PC-9 (cell line): ENCODE data around the gene FBXL15. TPM values are rescaled to one million over a fixed set of nuclear protein-coding genes. Genes with fewer than 3 reads are reported as not detected.

Source experiments
- BruUV-seq: library from RNA; stranded (reverse); fragments of 400-500 nt; replicated peaks from 2 replicates; lab custom pipeline; 2021; lab: Mats Ljungman, UMichigan
- CTCF ChIA-PET: fragments of 300-600 bp; sonication (Branson Sonifier 250); formaldehyde crosslinking; loops from one replicate; lab custom pipeline; 2022; ENCODE audit warnings: antibody characterized with exemption; lab: Charles Lee
- POLR2A ChIA-PET: fragments of 300-600 bp; sonication (Branson Sonifier 250); formaldehyde crosslinking; loops from one replicate; lab custom pipeline; 2022; ENCODE audit warnings: antibody characterized with exemption; ENCODE audit not compliant: unreplicated experiment; lab: Charles Lee
- DNase-seq, 2 experiments: peaks; one replicate each; pipeline versions ENCODE4 v3.0.0 to v3.0.0-alpha.2; 2015 to 2022; ENCODE audit warnings: mixed read lengths in 1 of 2
- H2AFZ ChIP-seq: fragments of 200-600 bp; sonication (generic); 2 replicates; pipeline ENCODE4 v1.8.1; 2017; ENCODE audit warnings: antibody characterized with exemption
- H3F3A ChIP-seq: fragments of 200-600 bp; sonication (generic); 2 replicates; pipeline ENCODE4 v1.8.1; 2017; ENCODE audit warnings: antibody characterized with exemption, mild to moderate bottlenecking, low read depth; ENCODE audit not compliant: insufficient read depth
- H3K27ac ChIP-seq: fragments of 200-600 bp; sonication (generic); 2 replicates; pipeline ENCODE4 v1.6.1; 2016; ENCODE audit warnings: mixed run types
- H3K27me3 ChIP-seq: fragments of 200-600 bp; sonication (generic); 2 replicates; pipeline ENCODE4 v1.6.1; 2016; ENCODE audit warnings: low read depth, mixed run types; ENCODE audit not compliant: insufficient read depth
- H3K36me3 ChIP-seq: fragments of 200-600 bp; sonication (generic); 2 replicates; pipeline ENCODE4 v1.6.1; 2016; ENCODE audit warnings: low read depth, mixed run types
- H3K4me1 ChIP-seq: fragments of 200-600 bp; sonication (generic); replicated peaks from 2 replicates; pipeline ENCODE4 v1.6.1; 2016; ENCODE audit warnings: mixed run types; ENCODE audit not compliant: insufficient read depth
- H3K4me2 ChIP-seq: fragments of 200-600 bp; sonication (generic); 2 replicates; pipeline ENCODE4 v1.6.1; 2017; ENCODE audit warnings: mixed run types
- H3K4me3 ChIP-seq: fragments of 200-600 bp; sonication (generic); 2 replicates; pipeline ENCODE4 v1.6.1; 2016; ENCODE audit warnings: mixed run types
- H3K79me2 ChIP-seq: fragments of 200-600 bp; sonication (generic); 2 replicates; pipeline ENCODE4 v1.6.1; 2017; ENCODE audit warnings: low read depth, mixed run types
- H3K9me2 ChIP-seq: fragments of 200-600 bp; sonication (generic); 2 replicates; pipeline ENCODE4 v1.8.1; 2017; ENCODE audit warnings: mild to moderate bottlenecking; ENCODE audit not compliant: insufficient read depth
- H3K9me3 ChIP-seq: fragments of 200-600 bp; sonication (generic); 2 replicates; pipeline ENCODE4 v1.8.1; 2016; ENCODE audit warnings: low read depth; ENCODE audit not compliant: insufficient read depth
- H4K20me1 ChIP-seq: fragments of 200-600 bp; sonication (generic); 2 replicates; pipeline ENCODE4 v1.8.1; 2017; ENCODE audit not compliant: insufficient read depth
- CTCF ChIP-seq: fragments of 200-600 bp; sonication (generic); conservative IDR thresholded peaks from 2 replicates; pipeline ENCODE4 v1.6.1; 2017; ENCODE audit warnings: mixed run types, antibody characterized with exemption, mild to moderate bottlenecking, moderate library complexity
- EZH2 ChIP-seq: fragments of 200-600 bp; sonication (generic); IDR thresholded peaks from 2 replicates; pipeline ENCODE4 v1.8.0; 2017; ENCODE audit warnings: antibody characterized with exemption, low read depth
- intact Hi-C: fragments of 100-400 bp; cut with micrococcal nuclease; formaldehyde crosslinking; loops from one replicate; pipeline ENCODE4 v1.10.0; 2022; ENCODE audit not compliant: unreplicated experiment
- total RNA-seq: library from RNA; stranded (reverse); gene quantifications from 2 replicates; pipeline ENCODE4 v1.2.3, GENCODE V29; 2021

FBXL15 gene
- total RNA-seq, 1 experiment from 2014 or later = 6.2 TPM

GRCh38 chr10:102455893-102456471 is 35.3 kb downstream of the FBXL15 start:
- CTCF ChIA-PET = no interaction called here
- intact Hi-C loops = no loop called here
- no peak overlapping the region for H3K4me3 ChIP-seq
- no peak overlapping the region for H3K4me2 ChIP-seq
- peak overlapping the region; percentile 41; the same call in 1 of the 2 replicates for H3K27ac ChIP-seq
- no peak for DNase-seq
- POLR2A ChIA-PET = no interaction called here
- H3K4me1 ChIP-seq = peaks cover 13% of the 10 kb centered on the region
- H2AFZ ChIP-seq = no peak overlapping the region
- peaks cover 18% of the 10 kb centered on the region for H3K79me2 ChIP-seq
- H3K9me3 ChIP-seq = no peaks in the 10 kb centered on the region
- no peaks in the 10 kb centered on the region for H3K36me3 ChIP-seq
- BruUV-seq = no TSS peak
- TF ChIP-seq CTCF (no peak), EZH2 (no peak)
- peaks cover 7% of the 10 kb centered on the region; the same call in 1 of the 2 replicates for H3F3A ChIP-seq
- H3K27me3 ChIP-seq = no peaks in the 10 kb centered on the region
- H4K20me1 ChIP-seq = no peaks in the 10 kb centered on the region
- H3K9me2 ChIP-seq = no peaks in the 10 kb centered on the region

GRCh38 chr10:102457591-102458150 is 37.0 kb downstream of the FBXL15 start:
- CTCF ChIA-PET = no interaction called here
- Histone ChIP-seq H3K4me2 (no peak overlapping the region), H3K27me3 (no peaks in the 10 kb centered on the region), H4K20me1 (no peaks in the 10 kb centered on the region), H2AFZ (no peak overlapping the region), H3K27ac (no peak overlapping the region), H3K36me3 (no peaks in the 10 kb centered on the region), H3K4me3 (no peak overlapping the region), H3K9me3 (no peaks in the 10 kb centered on the region), H3F3A (peaks cover 5% of the 10 kb centered on the region; the same call in 1 of the 2 replicates), H3K9me2 (no peaks in the 10 kb centered on the region), H3K4me1 (peaks cover 5% of the 10 kb centered on the region; the same call in 1 of the 2 replicates), H3K79me2 (0 out of 2 replicates have a peak, but pooled peaks cover 5% of the 10 kb centered on the region)
- no TSS peak for BruUV-seq
- intact Hi-C loops = no loop called here
- no peak for DNase-seq
- no peak for TF ChIP-seq CTCF
- no peak for TF ChIP-seq EZH2
- POLR2A ChIA-PET = no interaction called here

DNA sequence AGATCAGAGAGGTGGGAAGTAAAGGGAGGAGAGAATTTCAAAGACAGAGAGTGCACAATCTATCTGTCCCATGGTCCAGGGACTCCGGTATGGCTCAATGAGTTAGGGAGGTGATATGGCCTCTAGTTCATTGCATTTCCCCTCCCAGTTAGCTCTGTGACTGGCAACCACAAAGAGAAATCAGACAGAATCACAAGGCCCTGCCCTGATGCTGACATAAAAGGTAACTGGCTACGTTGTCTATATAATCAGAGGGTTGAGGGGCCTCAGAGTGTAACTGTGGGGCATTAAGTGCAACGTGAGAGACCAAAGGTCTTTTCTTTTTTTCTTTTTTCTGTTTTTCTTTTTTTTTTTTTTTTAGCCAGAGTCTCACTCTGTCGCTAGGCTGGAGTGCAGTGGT is 38.0 kb downstream of the FBXL15 start:
- Histone ChIP-seq H3K9me3 (no peaks in the 10 kb centered on the region), H4K20me1 (no peaks in the 10 kb centered on the region), H3K27ac (no peak overlapping the region), H3K4me1 (no peaks in the 10 kb centered on the region), H3F3A (no peaks in the 10 kb centered on the region), H3K79me2 (no peaks in the 10 kb centered on the region), H3K9me2 (no peaks in the 10 kb centered on the region), H3K4me3 (no peak overlapping the region), H2AFZ (no peak overlapping the region), H3K4me2 (no peak overlapping the region), H3K36me3 (no peaks in the 10 kb centered on the region), H3K27me3 (no peaks in the 10 kb centered on the region)
- intact Hi-C loops = no loop called here
- no TSS peak for BruUV-seq
- ChIA-PET CTCF (no interaction called here), POLR2A (no interaction called here)
- TF ChIP-seq CTCF (no peak), EZH2 (no peak)
- no peak for DNase-seq
